HEK293 (cell line): Measurements from ENCODE around the gene ARHGAP22.

Experiments used
- CTCF ChIA-PET: fragments of 350-600 bp; formaldehyde crosslinking; extraction: SDS; loops from one replicate; lab custom pipeline; 2021; ENCODE audit warnings: antibody characterized with exemption; lab: Yijun Ruan, JAX
- POLR2A ChIA-PET: fragments of 300-600 bp; formaldehyde crosslinking; extraction: SDS; loops from one replicate; lab custom pipeline; 2020; ENCODE audit warnings: antibody characterized with exemption, inconsistent platforms; lab: Yijun Ruan, JAX
- H3K27ac ChIP-seq: fragments of 200-500 bp; sonication (Bioruptor generic); 2 replicates; pipeline ENCODE4 v1.5.1; 2014; ENCODE audit warnings: low read depth, low read length, control low read depth, inconsistent platforms; ENCODE audit errors: extremely low read depth
- H3K36me3 ChIP-seq, 2 experiments: fragments of 200-500 bp in 1 of 2; sonication (Bioruptor generic) in 1 of 2; 1 replicate in 1 of 2; 2 replicates in 1 of 2; pipeline ENCODE4 v1.5.1; 2014 to 2017; ENCODE audit warnings: inconsistent platforms in 2 of 2, low read length in 2 of 2; ENCODE audit not compliant: control insufficient read depth in 2 of 2, insufficient read depth in 1 of 2
- H3K4me1 ChIP-seq: fragments of 200-500 bp; sonication (Bioruptor generic); 2 replicates; pipeline ENCODE4 v1.5.1; 2014; ENCODE audit warnings: mild to moderate bottlenecking, low read length, inconsistent platforms; ENCODE audit not compliant: control insufficient read depth, insufficient read depth
- H3K4me3 ChIP-seq: 2 replicates; pipeline ENCODE4 v1.5.1; 2011; ENCODE audit warnings: low read depth, mild to moderate bottlenecking, control low read depth, low read length, moderate library complexity
- H3K9me3 ChIP-seq: fragments of 200-500 bp; sonication (Bioruptor generic); 2 replicates; pipeline ENCODE4 v1.5.1; 2014; ENCODE audit warnings: low read depth, low read length, inconsistent platforms; ENCODE audit not compliant: control insufficient read depth, insufficient read depth
- EGR2 ChIP-seq: fragments of 450-650 bp; formaldehyde crosslinking; IDR thresholded peaks from 2 replicates; pipeline ENCODE4 v1.5.1; 2016; ENCODE audit warnings: low read depth, missing biosample characterization, missing genetic modification characterization
- ZBTB21 ChIP-seq: fragments of 450-650 bp; formaldehyde crosslinking; IDR thresholded peaks from 2 replicates; pipeline ENCODE4 v1.5.1; 2017; ENCODE audit warnings: missing biosample characterization, missing genetic modification characterization
- ZBTB7A ChIP-seq: fragments of 450-650 bp; formaldehyde crosslinking; IDR thresholded peaks from 2 replicates; pipeline ENCODE4 v1.5.1; 2016; ENCODE audit warnings: low read depth, missing biosample characterization, missing genetic modification characterization
- ZFP41 ChIP-seq: fragments of 450-650 bp; formaldehyde crosslinking; IDR thresholded peaks from 2 replicates; pipeline ENCODE4 v1.5.1; 2016; ENCODE audit warnings: missing biosample characterization, missing genetic modification characterization, borderline replicate concordance
- ZNF2 ChIP-seq: fragments of 450-650 bp; formaldehyde crosslinking; IDR thresholded peaks from 2 replicates; pipeline ENCODE4 v1.5.1; 2016; ENCODE audit warnings: missing biosample characterization, missing genetic modification characterization
- ZNF202 ChIP-seq: fragments of 450-650 bp; formaldehyde crosslinking; IDR thresholded peaks from 2 replicates; pipeline ENCODE4 v1.5.1; 2016; ENCODE audit warnings: missing biosample characterization, missing genetic modification characterization, borderline replicate concordance
- ZNF324 ChIP-seq: fragments of 450-650 bp; formaldehyde crosslinking; IDR thresholded peaks from 2 replicates; pipeline ENCODE4 v1.5.1; 2016; ENCODE audit warnings: missing biosample characterization, missing genetic modification characterization
- ZNF426 ChIP-seq: fragments of 450-650 bp; formaldehyde crosslinking; IDR thresholded peaks from 2 replicates; pipeline ENCODE4 v1.5.1; 2017; ENCODE audit warnings: missing biosample characterization, missing genetic modification characterization, mild to moderate bottlenecking, inconsistent platforms, moderate library complexity
- ZNF596 ChIP-seq: fragments of 450-650 bp; IDR thresholded peaks from 2 replicates; pipeline ENCODE4 v1.5.0; 2018; ENCODE audit warnings: missing biosample characterization, mild to moderate bottlenecking, missing genetic modification characterization, moderate library complexity
- ZNF600 ChIP-seq: fragments of 450-650 bp; formaldehyde crosslinking; IDR thresholded peaks from 2 replicates; pipeline ENCODE4 v1.5.1; 2016; ENCODE audit warnings: missing biosample characterization, missing genetic modification characterization
- ZNF658 ChIP-seq: fragments of 450-650 bp; formaldehyde crosslinking; IDR thresholded peaks from 2 replicates; pipeline ENCODE4; 2016; ENCODE audit warnings: missing biosample characterization, missing genetic modification characterization
- ZNF747 ChIP-seq: fragments of 450-650 bp; formaldehyde crosslinking; IDR thresholded peaks from 2 replicates; pipeline ENCODE4 v1.5.1; 2016; ENCODE audit warnings: missing biosample characterization, missing genetic modification characterization
- ZNF76 ChIP-seq: fragments of 450-650 bp; formaldehyde crosslinking; IDR thresholded peaks from 2 replicates; pipeline ENCODE4; 2016; ENCODE audit warnings: low read depth, missing biosample characterization, missing genetic modification characterization, borderline replicate concordance
- TF ChIP-seq, protein P1 (sequence below): fragments of 450-650 bp; formaldehyde crosslinking; IDR thresholded peaks from 2 replicates; pipeline ENCODE4 v1.5.1; 2017; ENCODE audit warnings: missing biosample characterization, missing genetic modification characterization
- TF ChIP-seq, protein P2 (sequence below): fragments of 450-650 bp; formaldehyde crosslinking; IDR thresholded peaks from 2 replicates; pipeline ENCODE4 v1.5.1; 2016; ENCODE audit warnings: missing biosample characterization, missing genetic modification characterization
- TF ChIP-seq, protein P3 (sequence below): fragments of 450-650 bp; formaldehyde crosslinking; IDR thresholded peaks from 2 replicates; pipeline ENCODE4 v1.5.1; 2016; ENCODE audit warnings: missing biosample characterization, missing genetic modification characterization, borderline replicate concordance
- TF ChIP-seq, protein P4 (sequence below): fragments of 450-650 bp; formaldehyde crosslinking; IDR thresholded peaks from 2 replicates; pipeline ENCODE4 v1.5.1; 2016; ENCODE audit warnings: missing biosample characterization, missing genetic modification characterization
- TF ChIP-seq, protein P5 (sequence below): fragments of 450-650 bp; formaldehyde crosslinking; IDR thresholded peaks from 2 replicates; pipeline ENCODE4 v1.5.1; 2016; ENCODE audit warnings: missing biosample characterization, missing genetic modification characterization
- TF ChIP-seq, protein P6 (sequence below): fragments of 450-650 bp; formaldehyde crosslinking; IDR thresholded peaks from 2 replicates; pipeline ENCODE4 v1.5.1; 2016; ENCODE audit warnings: missing biosample characterization, missing genetic modification characterization

The ARHGAP22 gene

DNA sequence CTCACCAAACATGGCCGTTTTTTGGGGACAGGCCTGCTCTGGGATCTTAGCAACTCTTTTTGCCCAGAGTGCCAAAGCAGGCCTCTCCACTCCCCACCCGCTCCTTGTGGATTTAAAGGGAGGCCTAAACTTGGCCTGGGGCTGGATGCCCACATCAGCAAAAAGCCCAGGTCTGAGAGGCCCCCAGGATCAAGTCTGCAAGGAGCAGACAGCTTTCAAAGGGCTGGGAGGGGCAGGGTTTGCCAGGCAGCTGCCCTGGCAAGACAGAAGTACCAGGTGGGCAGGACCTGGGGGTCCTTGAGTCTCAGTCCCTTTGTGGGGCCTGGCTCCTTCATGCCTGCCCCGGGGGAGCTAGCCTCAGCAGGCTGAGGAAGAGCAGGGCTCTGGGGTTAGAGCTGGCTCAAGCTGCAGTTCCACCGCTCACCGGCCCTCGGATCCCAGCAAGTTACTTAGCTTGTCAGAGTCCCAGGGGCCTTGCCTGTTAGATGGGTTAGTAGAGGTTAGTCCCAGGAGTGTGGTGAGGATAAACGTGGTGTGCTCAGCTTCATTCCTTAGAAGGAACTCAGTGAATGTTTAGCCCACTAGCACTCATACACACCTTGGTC lies 56.2 kb downstream of the ARHGAP22 start (continued):
- TF ChIP-seq, protein P1, sequence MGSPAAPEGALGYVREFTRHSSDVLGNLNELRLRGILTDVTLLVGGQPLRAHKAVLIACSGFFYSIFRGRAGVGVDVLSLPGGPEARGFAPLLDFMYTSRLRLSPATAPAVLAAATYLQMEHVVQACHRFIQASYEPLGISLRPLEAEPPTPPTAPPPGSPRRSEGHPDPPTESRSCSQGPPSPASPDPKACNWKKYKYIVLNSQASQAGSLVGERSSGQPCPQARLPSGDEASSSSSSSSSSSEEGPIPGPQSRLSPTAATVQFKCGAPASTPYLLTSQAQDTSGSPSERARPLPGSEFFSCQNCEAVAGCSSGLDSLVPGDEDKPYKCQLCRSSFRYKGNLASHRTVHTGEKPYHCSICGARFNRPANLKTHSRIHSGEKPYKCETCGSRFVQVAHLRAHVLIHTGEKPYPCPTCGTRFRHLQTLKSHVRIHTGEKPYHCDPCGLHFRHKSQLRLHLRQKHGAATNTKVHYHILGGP (tag by site-specific recombination), result no peak
- TF ChIP-seq ZBTB7A (tag by site-specific recombination) (no peak), ZNF426 (no peak), ZNF747 (tag by site-specific recombination) (no peak), ZNF2 (tag by site-specific recombination) (no peak), ZNF76 (tag by site-specific recombination) (no peak)
- TF ChIP-seq, protein P2, sequence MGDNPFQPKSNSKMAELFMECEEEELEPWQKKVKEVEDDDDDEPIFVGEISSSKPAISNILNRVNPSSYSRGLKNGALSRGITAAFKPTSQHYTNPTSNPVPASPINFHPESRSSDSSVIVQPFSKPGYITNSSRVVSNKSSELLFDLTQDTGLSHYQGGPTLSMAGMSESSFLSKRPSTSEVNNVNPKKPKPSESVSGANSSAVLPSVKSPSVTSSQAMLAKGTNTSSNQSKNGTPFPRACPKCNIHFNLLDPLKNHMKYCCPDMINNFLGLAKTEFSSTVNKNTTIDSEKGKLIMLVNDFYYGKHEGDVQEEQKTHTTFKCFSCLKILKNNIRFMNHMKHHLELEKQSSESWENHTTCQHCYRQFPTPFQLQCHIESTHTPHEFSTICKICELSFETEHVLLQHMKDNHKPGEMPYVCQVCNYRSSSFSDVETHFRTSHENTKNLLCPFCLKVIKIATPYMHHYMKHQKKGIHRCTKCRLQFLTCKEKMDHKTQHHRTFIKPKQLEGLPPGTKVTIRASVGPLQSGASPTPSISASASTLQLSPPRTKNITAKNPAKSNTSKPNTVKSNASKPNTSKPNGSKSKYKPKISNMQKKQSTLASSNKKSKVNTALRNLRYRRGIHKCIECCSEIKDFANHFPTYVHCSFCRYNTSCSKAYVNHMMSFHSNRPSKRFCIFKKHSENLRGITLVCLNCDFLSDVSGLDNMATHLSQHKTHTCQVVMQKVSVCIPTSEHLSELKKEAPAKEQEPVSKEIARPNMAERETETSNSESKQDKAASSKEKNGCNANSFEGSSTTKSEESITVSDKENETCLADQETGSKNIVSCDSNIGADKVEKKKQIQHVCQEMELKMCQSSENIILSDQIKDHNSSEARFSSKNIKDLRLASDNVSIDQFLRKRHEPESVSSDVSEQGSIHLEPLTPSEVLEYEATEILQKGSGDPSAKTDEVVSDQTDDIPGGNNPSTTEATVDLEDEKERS (tag by site-specific recombination), result no peak
- TF ChIP-seq, protein P3, sequence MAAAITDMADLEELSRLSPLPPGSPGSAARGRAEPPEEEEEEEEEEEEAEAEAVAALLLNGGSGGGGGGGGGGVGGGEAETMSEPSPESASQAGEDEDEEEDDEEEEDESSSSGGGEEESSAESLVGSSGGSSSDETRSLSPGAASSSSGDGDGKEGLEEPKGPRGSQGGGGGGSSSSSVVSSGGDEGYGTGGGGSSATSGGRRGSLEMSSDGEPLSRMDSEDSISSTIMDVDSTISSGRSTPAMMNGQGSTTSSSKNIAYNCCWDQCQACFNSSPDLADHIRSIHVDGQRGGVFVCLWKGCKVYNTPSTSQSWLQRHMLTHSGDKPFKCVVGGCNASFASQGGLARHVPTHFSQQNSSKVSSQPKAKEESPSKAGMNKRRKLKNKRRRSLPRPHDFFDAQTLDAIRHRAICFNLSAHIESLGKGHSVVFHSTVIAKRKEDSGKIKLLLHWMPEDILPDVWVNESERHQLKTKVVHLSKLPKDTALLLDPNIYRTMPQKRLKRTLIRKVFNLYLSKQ (tag by site-specific recombination), result no peak
- TF ChIP-seq, protein P4, sequence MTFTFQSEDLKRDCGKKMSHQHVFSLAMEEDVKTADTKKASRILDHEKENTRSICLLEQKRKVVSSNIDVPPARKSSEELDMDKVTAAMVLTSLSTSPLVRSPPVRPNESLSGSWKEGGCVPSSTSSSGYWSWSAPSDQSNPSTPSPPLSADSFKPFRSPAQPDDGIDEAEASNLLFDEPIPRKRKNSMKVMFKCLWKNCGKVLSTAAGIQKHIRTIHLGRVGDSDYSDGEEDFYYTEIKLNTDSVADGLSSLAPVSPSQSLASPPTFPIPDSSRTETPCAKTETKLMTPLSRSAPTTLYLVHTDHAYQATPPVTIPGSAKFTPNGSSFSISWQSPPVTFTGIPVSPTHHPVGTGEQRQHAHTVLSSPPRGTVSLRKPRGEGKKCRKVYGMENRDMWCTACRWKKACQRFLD (tag by site-specific recombination), result no peak

DNA sequence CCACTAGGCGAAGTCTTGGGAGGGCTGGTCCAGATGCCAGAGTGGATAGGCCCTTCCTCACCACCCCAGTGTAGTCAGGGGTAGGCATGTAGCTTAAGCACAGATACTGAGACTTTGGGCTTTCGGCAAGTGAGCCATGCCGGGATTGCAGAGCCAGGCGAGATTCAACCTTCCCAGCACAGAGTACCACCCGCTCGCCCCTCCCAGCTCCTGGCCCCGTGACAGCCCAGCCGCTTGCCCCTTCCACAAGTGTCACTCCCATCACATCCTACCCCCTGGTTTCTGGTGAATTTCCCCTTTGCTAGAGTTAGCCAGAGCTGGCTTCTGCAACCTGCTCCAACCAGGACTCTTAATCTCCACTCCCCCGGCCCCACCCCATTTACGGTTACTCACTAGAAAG lies 56.9 kb downstream of the ARHGAP22 start:
- H3K36me3 ChIP-seq, result no peaks in the 10 kb centered on the region
- no peaks in the 10 kb centered on the region for H3K9me3 ChIP-seq
- ChIA-PET CTCF (interaction anchor here (0.6 to 11.3 kb wide), 2 partner anchors 100 to 109 kb away, joined by 3 to 139 read pairs; no protein-coding TSS in a partner anchor), POLR2A (no interaction called here)
- TF ChIP-seq EGR2 (tag by site-specific recombination) (no peak), ZNF600 (tag by site-specific recombination) (no peak)
- no peaks in the 10 kb centered on the region for H3K4me1 ChIP-seq
- no peak overlapping the region for H3K27ac ChIP-seq
- no peak overlapping the region for H3K4me3 ChIP-seq

DNA sequence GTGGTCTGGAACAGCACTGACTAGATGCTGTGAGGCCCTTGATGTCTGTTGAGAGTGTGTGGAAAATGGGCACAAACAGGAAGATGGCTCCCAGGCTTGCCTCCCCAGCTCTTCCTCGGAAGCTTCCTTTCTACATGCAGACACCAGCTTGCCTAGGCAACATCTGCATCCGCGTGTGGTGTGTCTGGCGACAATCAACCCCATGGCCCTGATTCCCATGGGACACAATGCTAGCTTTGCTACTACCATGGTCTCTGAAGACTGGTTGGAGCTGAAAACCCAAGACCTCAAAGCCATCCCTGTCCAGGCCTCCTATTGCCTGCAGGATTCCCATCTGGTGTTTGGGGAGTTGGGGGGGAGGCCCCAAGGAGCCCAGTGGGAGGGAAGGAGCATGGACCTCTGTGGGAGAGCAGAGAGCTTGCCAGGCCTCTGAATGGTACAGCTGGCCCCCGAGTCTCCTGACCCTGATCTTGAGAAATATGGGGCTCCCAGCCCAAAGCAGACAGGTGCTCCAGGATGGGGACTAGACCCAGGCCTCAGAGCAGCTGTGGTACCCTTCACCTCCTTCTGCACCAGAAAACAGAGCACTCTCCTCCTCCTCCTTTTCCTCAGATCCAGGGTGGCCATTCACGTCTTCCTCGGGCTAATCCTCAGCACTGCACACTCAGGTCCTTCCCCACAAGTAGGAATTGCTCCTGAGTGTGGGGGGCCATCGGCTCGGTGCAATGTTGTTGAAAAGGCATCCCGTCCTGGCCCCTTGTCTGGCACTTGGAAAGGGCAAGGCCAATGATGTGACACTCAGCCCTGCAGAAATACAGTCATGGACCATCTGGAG lies 57.6 kb downstream of the ARHGAP22 start:
- Histone ChIP-seq H3K27ac (no peak overlapping the region), H3K4me3 (no peak overlapping the region), H3K9me3 (no peaks in the 10 kb centered on the region), H3K36me3 (no peaks in the 10 kb centered on the region), H3K4me1 (no peaks in the 10 kb centered on the region)
- CTCF ChIA-PET, result interaction anchor here (0.5 to 11.3 kb wide), 5 partner anchors 13 to 826 kb away, joined by 3 to 139 read pairs (median 3); no protein-coding TSS in a partner anchor
- POLR2A ChIA-PET, result no interaction called here
- no peak for TF ChIP-seq ZFP41 (tag by site-specific recombination)
- TF ChIP-seq, protein P5, sequence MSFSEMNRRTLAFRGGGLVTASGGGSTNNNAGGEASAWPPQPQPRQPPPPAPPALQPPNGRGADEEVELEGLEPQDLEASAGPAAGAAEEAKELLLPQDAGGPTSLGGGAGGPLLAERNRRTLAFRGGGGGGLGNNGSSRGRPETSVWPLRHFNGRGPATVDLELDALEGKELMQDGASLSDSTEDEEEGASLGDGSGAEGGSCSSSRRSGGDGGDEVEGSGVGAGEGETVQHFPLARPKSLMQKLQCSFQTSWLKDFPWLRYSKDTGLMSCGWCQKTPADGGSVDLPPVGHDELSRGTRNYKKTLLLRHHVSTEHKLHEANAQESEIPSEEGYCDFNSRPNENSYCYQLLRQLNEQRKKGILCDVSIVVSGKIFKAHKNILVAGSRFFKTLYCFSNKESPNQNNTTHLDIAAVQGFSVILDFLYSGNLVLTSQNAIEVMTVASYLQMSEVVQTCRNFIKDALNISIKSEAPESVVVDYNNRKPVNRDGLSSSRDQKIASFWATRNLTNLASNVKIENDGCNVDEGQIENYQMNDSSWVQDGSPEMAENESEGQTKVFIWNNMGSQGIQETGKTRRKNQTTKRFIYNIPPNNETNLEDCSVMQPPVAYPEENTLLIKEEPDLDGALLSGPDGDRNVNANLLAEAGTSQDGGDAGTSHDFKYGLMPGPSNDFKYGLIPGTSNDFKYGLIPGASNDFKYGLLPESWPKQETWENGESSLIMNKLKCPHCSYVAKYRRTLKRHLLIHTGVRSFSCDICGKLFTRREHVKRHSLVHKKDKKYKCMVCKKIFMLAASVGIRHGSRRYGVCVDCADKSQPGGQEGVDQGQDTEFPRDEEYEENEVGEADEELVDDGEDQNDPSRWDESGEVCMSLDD (tag by site-specific recombination), result no peak
- TF ChIP-seq, protein P6, sequence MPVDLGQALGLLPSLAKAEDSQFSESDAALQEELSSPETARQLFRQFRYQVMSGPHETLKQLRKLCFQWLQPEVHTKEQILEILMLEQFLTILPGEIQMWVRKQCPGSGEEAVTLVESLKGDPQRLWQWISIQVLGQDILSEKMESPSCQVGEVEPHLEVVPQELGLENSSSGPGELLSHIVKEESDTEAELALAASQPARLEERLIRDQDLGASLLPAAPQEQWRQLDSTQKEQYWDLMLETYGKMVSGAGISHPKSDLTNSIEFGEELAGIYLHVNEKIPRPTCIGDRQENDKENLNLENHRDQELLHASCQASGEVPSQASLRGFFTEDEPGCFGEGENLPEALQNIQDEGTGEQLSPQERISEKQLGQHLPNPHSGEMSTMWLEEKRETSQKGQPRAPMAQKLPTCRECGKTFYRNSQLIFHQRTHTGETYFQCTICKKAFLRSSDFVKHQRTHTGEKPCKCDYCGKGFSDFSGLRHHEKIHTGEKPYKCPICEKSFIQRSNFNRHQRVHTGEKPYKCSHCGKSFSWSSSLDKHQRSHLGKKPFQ (tag by site-specific recombination), result no peak
- no peak for TF ChIP-seq ZNF658
- no peak for TF ChIP-seq ZNF596 (tag by site-specific recombination)
- no peak for TF ChIP-seq ZBTB21 (tag by site-specific recombination)
- TF ChIP-seq ZNF202, result no peak
- no peak for TF ChIP-seq ZNF324 (tag by site-specific recombination)
